Glutamatergic neuron (in vitro differentiated cells): ENCODE results near the gene SPATA13. TPM values are rescaled to one million over a fixed set of nuclear protein-coding genes. Genes with fewer than 3 reads are reported as not detected.

Source experiments
- DNase-seq: peaks from one replicate; pipeline ENCODE4 v3.0.0; 2022
- H3K27ac Mint-ChIP-seq: one replicate; pipeline ENCODE4 v1.8.0; 2020; ENCODE audit warnings: mild to moderate bottlenecking, mixed read lengths, inconsistent platforms; ENCODE audit not compliant: unreplicated experiment
- H3K27me3 Mint-ChIP-seq: one replicate; pipeline ENCODE4 v1.8.0; 2020; ENCODE audit warnings: mild to moderate bottlenecking, moderate library complexity, mixed read lengths, inconsistent platforms; ENCODE audit not compliant: unreplicated experiment
- H3K36me3 Mint-ChIP-seq: one replicate; pipeline ENCODE4 v1.8.0; 2020; ENCODE audit warnings: mild to moderate bottlenecking, mixed read lengths, inconsistent platforms; ENCODE audit not compliant: unreplicated experiment
- H3K4me1 Mint-ChIP-seq: one replicate; pipeline ENCODE4 v1.8.0; 2020; ENCODE audit warnings: mild to moderate bottlenecking, low read depth, mixed read lengths, inconsistent platforms; ENCODE audit not compliant: unreplicated experiment
- H3K4me3 Mint-ChIP-seq: one replicate; pipeline ENCODE4 v1.8.0; 2020; ENCODE audit warnings: mild to moderate bottlenecking, mixed read lengths, inconsistent platforms; ENCODE audit not compliant: unreplicated experiment
- H3K9me3 Mint-ChIP-seq: one replicate; pipeline ENCODE4 v1.8.0; 2020; ENCODE audit warnings: mild to moderate bottlenecking, moderate library complexity, mixed read lengths, inconsistent platforms; ENCODE audit not compliant: unreplicated experiment
- CTCF ChIP-seq: fragments of 200-600 bp; sonication (generic); IDR thresholded peaks from one replicate; pipeline ENCODE4 v1.5.0; 2021; ENCODE audit not compliant: partially characterized antibody, unreplicated experiment
- total RNA-seq: library from RNA; stranded (reverse); fragmentation: NEBNext Ultra II Directional; extraction: Animal tissue kit (Norgen Biotek cat#: 25700); gene quantifications from one replicate; pipeline ENCODE4 v1.2.1, GENCODE V29; 2021; ENCODE audit not compliant: unreplicated experiment

Gene SPATA13
- total RNA-seq, 1 donor from 2014 or later: 7.4 TPM

- Mint-ChIP-seq H3K4me1 (peaks cover 11% of the 10 kb centered on the region), H3K4me3 (peak overlapping the region; percentile 61), H3K27me3 (peaks cover 3% of the 10 kb centered on the region), H3K9me3 (peaks cover 6% of the 10 kb centered on the region), H3K27ac (no peak overlapping the region), H3K36me3 (peaks cover 6% of the 10 kb centered on the region)
- no peak for TF ChIP-seq CTCF
- no peak for DNase-seq
Measured at GRCh38 chr13:24131749-24132148, 28.8 kb upstream of the SPATA13 start.

- no peak for TF ChIP-seq CTCF
- H3K27me3 Mint-ChIP-seq: peaks cover 3% of the 10 kb centered on the region
- H3K4me3 Mint-ChIP-seq: no peak overlapping the region
- no peak overlapping the region for H3K27ac Mint-ChIP-seq
- peaks cover 6% of the 10 kb centered on the region for H3K36me3 Mint-ChIP-seq
- H3K9me3 Mint-ChIP-seq: peaks cover 6% of the 10 kb centered on the region
- DNase-seq: no peak
- H3K4me1 Mint-ChIP-seq: peaks cover 11% of the 10 kb centered on the region
Measured at GRCh38 chr13:24133021-24133795, 27.3 kb upstream of the SPATA13 start.

- no peak overlapping the region for H3K27ac Mint-ChIP-seq
- H3K27me3 Mint-ChIP-seq: peaks cover 3% of the 10 kb centered on the region
- H3K36me3 Mint-ChIP-seq: peaks cover 6% of the 10 kb centered on the region
- no peak for TF ChIP-seq CTCF
- peaks cover 11% of the 10 kb centered on the region for H3K4me1 Mint-ChIP-seq
- no peak overlapping the region for H3K4me3 Mint-ChIP-seq
- peaks cover 6% of the 10 kb centered on the region for H3K9me3 Mint-ChIP-seq
- no peak for DNase-seq
Measured at GRCh38 chr13:24134231-24134630, 26.3 kb upstream of the SPATA13 start.

GRCh38 chr13:24134757-24135156 lies 25.8 kb upstream of the SPATA13 start:
- Mint-ChIP-seq H3K27me3 (peaks cover 3% of the 10 kb centered on the region), H3K36me3 (peaks cover 6% of the 10 kb centered on the region), H3K27ac (no peak overlapping the region), H3K4me1 (peaks cover 11% of the 10 kb centered on the region), H3K9me3 (peaks cover 6% of the 10 kb centered on the region), H3K4me3 (no peak overlapping the region)
- no peak for DNase-seq
- no peak for TF ChIP-seq CTCF

GRCh38 chr13:24135674-24136300 lies 24.7 kb upstream of the SPATA13 start:
- no peak for DNase-seq
- TF ChIP-seq CTCF: no peak
- H3K4me3 Mint-ChIP-seq: no peak overlapping the region
- peaks cover 3% of the 10 kb centered on the region for H3K27me3 Mint-ChIP-seq
- peaks cover 6% of the 10 kb centered on the region for H3K36me3 Mint-ChIP-seq
- peaks cover 6% of the 10 kb centered on the region for H3K9me3 Mint-ChIP-seq
- no peak overlapping the region for H3K27ac Mint-ChIP-seq
- H3K4me1 Mint-ChIP-seq: peaks cover 11% of the 10 kb centered on the region
